Osteoblast (primary cell): ENCODE measurements around the gene SSTR4. TPM values are rescaled to one million over a fixed set of nuclear protein-coding genes. Genes with fewer than 3 reads are reported as not detected.

Experiments
- DNase-seq: peaks from one replicate; pipeline ENCODE4 v3.0.0; 2011; ENCODE audit warnings: low spot score, mixed read lengths; ENCODE audit not compliant: insufficient read length; ENCODE audit errors: missing footprints
- H2AFZ ChIP-seq: 2 replicates; pipeline ENCODE4 v1.6.0; 2011; ENCODE audit warnings: mild to moderate bottlenecking, low read length
- H3K27ac ChIP-seq: 2 replicates; pipeline ENCODE4 v1.5.1; 2011; ENCODE audit warnings: mild to moderate bottlenecking, low read depth, low read length, moderate library complexity
- H3K27me3 ChIP-seq: 2 replicates; pipeline ENCODE4 v1.6.0; 2012; ENCODE audit warnings: mild to moderate bottlenecking, control low read depth, inconsistent platforms, low read length, moderate library complexity; ENCODE audit not compliant: insufficient read depth
- H3K36me3 ChIP-seq: 2 replicates; pipeline ENCODE4 v1.5.1; 2011; ENCODE audit warnings: mild to moderate bottlenecking, low read length, control low read depth, moderate library complexity; ENCODE audit not compliant: insufficient read depth
- H3K4me1 ChIP-seq: 2 replicates; pipeline ENCODE4 v1.5.1; 2011; ENCODE audit warnings: mild to moderate bottlenecking, low read length, control low read depth, moderate library complexity; ENCODE audit not compliant: insufficient read depth
- H3K4me2 ChIP-seq: 2 replicates; pipeline ENCODE4 v1.6.0; 2011; ENCODE audit warnings: mild to moderate bottlenecking, low read length; ENCODE audit not compliant: insufficient read depth
- H3K4me3 ChIP-seq: fragments of 200-600 bp; sonication (generic); 3 replicates; pipeline ENCODE4 v1.5.1; 2012; ENCODE audit warnings: mild to moderate bottlenecking, low read length, inconsistent platforms; ENCODE audit not compliant: insufficient read depth
- H3K79me2 ChIP-seq: 2 replicates; pipeline ENCODE4 v1.6.0; 2012; ENCODE audit warnings: mild to moderate bottlenecking, low read length, control low read depth, inconsistent platforms; ENCODE audit not compliant: insufficient read depth
- H3K9me3 ChIP-seq: 2 replicates; pipeline ENCODE4 v1.5.1; 2011; ENCODE audit warnings: low read depth, low read length, control low read depth
- H4K20me1 ChIP-seq: 2 replicates; pipeline ENCODE4 v1.6.0; 2012; ENCODE audit warnings: mild to moderate bottlenecking, low read length, control low read depth; ENCODE audit not compliant: insufficient read depth
- total RNA-seq: library from RNA; depleted of rRNA; stranded (reverse); fragments of >200 nt; gene quantifications from 2 replicates; pipeline ENCODE4 v1.2.3, GENCODE V29; 2012
- TF ChIP-seq, protein P1 (sequence below): IDR thresholded peaks from 2 replicates; pipeline ENCODE4 v1.5.1; 2011; ENCODE audit warnings: mild to moderate bottlenecking, low read depth, low read length, moderate library complexity; ENCODE audit errors: extremely low read depth

The SSTR4 gene
- total RNA-seq, 1 donor, result not detected

DNA sequence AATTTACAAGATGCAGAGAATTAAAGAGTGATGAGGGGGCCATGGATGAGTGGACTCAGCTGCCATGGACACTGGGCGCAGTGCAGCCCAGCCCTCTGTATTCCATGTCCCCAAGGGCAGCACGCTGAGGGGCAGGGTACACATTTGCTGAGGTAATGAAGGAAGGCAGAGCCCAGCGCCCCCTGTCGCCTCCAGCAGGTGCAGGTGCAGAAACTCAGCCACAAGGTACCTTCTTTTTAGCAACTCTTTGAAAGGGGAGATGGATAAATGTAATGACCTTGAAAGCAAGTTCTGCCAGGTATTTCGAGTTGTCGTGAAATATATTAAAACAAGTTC is 43.9 kb downstream of the SSTR4 start:
- DNase-seq, result no peak
- Histone ChIP-seq H2AFZ (no peak overlapping the region), H3K4me3 (no peak overlapping the region), H3K27ac (no peak overlapping the region), H3K36me3 (no peaks in the 10 kb centered on the region), H3K79me2 (no peaks in the 10 kb centered on the region), H3K27me3 (peaks cover 17% of the 10 kb centered on the region), H3K9me3 (no peaks in the 10 kb centered on the region), H4K20me1 (no peaks in the 10 kb centered on the region), H3K4me2 (no peak overlapping the region), H3K4me1 (no peaks in the 10 kb centered on the region)
- TF ChIP-seq, protein P1, sequence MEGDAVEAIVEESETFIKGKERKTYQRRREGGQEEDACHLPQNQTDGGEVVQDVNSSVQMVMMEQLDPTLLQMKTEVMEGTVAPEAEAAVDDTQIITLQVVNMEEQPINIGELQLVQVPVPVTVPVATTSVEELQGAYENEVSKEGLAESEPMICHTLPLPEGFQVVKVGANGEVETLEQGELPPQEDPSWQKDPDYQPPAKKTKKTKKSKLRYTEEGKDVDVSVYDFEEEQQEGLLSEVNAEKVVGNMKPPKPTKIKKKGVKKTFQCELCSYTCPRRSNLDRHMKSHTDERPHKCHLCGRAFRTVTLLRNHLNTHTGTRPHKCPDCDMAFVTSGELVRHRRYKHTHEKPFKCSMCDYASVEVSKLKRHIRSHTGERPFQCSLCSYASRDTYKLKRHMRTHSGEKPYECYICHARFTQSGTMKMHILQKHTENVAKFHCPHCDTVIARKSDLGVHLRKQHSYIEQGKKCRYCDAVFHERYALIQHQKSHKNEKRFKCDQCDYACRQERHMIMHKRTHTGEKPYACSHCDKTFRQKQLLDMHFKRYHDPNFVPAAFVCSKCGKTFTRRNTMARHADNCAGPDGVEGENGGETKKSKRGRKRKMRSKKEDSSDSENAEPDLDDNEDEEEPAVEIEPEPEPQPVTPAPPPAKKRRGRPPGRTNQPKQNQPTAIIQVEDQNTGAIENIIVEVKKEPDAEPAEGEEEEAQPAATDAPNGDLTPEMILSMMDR, result no peak

GRCh38 chr20:23079926-23080325 is 44.8 kb downstream of the SSTR4 start:
- Histone ChIP-seq H3K4me2 (no peak overlapping the region), H4K20me1 (no peaks in the 10 kb centered on the region), H3K36me3 (no peaks in the 10 kb centered on the region), H3K4me1 (no peaks in the 10 kb centered on the region), H3K79me2 (no peaks in the 10 kb centered on the region), H3K27ac (no peak overlapping the region), H3K9me3 (no peaks in the 10 kb centered on the region), H3K4me3 (no peak overlapping the region), H2AFZ (no peak overlapping the region), H3K27me3 (peaks cover 17% of the 10 kb centered on the region)
- DNase-seq, result no peak
- TF ChIP-seq, protein P1, result no peak

DNA sequence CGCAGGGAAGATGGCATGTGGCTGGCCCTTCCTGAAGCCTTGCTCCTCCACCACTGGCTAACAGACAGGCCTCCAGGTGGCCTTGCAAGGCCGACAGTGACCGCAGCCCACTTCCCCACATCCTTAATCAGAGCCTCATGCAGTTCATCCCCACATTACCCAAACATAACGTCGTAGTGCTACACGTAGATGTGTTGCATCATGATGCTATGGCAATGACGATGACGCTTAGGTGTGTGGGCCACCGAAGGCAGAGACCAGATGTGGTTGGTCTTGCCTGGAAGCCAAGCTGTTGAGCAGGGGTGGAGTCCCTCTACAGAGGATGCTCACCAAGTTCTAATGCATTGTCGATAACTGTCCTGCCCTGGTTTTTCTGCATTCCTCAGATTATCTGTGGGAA is 45.4 kb downstream of the SSTR4 start:
- Histone ChIP-seq H3K27me3 (peaks cover 17% of the 10 kb centered on the region), H3K4me1 (no peaks in the 10 kb centered on the region), H3K9me3 (no peaks in the 10 kb centered on the region), H3K4me2 (no peak overlapping the region), H3K27ac (no peak overlapping the region), H2AFZ (no peak overlapping the region), H3K79me2 (no peaks in the 10 kb centered on the region), H3K36me3 (no peaks in the 10 kb centered on the region), H4K20me1 (no peaks in the 10 kb centered on the region), H3K4me3 (no peak overlapping the region)
- TF ChIP-seq, protein P1, result no peak
- no peak for DNase-seq

DNA sequence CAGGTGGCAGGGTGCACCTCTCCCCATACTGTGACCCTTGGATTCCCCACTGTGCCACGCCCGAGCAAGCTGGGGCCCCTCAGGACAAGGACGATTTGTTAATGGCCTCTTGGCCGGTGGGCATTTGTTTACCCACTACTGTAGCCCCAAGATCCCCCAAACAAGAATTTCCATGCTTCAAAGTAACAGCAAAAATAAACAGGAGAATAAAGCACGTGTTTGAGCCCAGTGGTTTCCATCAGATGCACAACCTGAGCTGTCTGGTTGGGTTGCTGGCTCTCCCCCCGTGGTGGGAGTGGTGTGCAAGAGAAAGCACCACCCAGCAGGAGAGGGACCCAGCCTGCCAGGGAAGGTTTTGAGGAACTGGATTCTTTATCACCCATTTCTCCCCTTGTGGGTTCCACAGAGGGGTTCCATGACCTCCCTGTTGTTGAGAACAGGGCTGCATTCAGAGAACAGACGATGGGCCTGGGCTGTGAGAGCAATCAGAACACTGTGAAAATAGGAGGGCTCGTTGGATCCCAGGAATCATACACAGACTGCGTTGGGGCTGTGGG is 46.2 kb downstream of the SSTR4 start:
- no peak overlapping the region for H3K4me2 ChIP-seq
- H3K36me3 ChIP-seq, result no peaks in the 10 kb centered on the region
- H3K27ac ChIP-seq, result no peak overlapping the region
- TF ChIP-seq, protein P1, result no peak
- H4K20me1 ChIP-seq, result no peaks in the 10 kb centered on the region
- DNase-seq, result no peak
- no peaks in the 10 kb centered on the region for H3K4me1 ChIP-seq
- H3K79me2 ChIP-seq, result no peaks in the 10 kb centered on the region
- no peak overlapping the region for H3K4me3 ChIP-seq
- peaks cover 17% of the 10 kb centered on the region for H3K27me3 ChIP-seq
- no peak overlapping the region for H2AFZ ChIP-seq
- H3K9me3 ChIP-seq, result no peaks in the 10 kb centered on the region
